ENCODE measurements around the gene ZBTB20.

GRCh38 chr3:115095236-115095635 is 51.9 kb downstream of the ZBTB20 start:
- no peak for TF ChIP-seq POLR2A (IDR thresholded peaks at IDR 0.05)
- TF ChIP-seq CTCF (IDR thresholded peaks at IDR 0.05), result no peak
